Stimulated activated CD4-positive, alpha-beta T cell treated with anti-CD3 and anti-CD28 coated beads, TNF-alpha, amount 100 ng/mL, for 24 hours (primary cell): Measurements from ENCODE around the gene PLCH2.

ENCODE experiments used
- DNase-seq, 3 experiments: peaks; one replicate each; pipeline ENCODE4 v3.0.0-alpha.2; 2020; ENCODE audit warnings: low read depth in 3 of 3

PLCH2 gene

DNA sequence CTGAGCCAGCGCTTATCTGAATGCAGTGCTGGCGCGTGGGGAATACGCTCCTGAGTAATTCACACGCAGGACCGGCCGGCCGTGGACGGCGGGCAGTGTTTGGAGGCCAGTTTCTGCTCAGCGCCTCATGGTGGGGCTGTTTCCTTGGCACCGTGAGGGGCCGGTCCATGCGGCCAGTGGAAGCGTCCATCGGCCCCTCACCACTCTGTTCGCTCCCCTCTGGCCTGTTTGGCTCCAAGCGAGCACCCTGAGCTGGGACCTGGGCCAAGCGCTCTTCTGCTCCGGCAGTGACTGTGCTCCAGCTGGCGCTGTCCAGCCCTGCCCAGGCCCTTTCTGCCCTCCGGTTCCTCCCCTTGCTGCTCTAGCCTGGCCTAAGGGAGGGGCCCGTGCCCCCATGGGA, 16.3 kb upstream of the PLCH2 start:
- no peak for DNase-seq

DNA sequence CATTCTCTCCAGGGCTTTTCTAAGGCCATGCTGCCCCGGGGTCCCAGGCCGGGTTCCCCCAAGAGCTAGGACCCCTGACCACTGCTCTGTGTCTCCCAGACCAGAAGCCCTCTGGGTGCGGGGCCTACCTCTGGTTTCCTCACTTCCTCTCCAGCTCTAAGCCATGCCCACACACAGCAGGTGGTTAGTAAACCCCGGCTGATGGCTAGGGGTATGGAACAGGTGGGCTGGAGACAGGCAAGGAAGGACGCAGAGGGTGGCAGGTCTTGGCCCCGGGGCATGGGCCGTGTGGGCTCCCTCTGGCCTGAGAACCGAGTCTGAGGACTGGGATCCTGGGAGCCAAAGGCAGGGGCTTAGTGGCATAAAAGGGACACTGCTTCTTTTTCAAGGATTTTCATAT, 15.9 kb upstream of the PLCH2 start:
- DNase-seq, result no peak

DNA sequence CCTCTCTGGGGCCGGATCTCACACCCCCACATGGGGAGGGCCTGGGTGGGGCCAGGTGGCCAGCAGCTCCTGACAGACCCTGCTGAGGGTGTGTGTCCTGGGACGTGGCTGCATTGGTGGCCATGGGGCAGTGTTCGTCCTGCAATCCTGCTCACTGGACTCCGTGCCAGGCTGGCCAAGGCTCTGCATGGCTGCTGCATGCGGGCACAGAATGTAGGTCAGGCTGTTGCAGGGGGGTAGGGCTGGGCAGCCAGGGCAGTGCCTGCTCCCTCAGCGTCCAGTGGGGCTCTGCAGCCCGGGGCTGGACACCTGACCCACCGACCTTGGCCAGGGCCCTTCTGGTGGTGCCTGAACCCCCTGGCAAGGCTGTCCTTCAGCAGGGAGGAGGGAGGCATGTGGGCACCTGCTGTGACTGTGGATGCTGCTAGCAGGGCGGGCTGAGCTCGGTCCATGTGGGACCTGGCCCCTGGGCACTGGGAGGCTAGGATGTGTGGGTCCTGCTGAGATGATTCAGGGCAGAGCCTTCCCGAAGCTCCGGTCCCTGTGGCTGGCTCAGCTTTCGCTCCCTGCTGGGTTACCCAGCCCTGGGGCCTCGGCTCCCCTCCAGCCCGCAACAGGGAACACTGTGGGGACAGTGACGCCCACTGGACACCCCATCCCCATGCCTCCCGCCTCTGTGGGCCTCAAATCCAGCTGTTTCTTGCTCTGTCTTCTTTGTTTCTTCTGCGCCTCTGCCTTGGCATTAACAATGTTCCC, 14.9 kb upstream of the PLCH2 start:
- no peak for DNase-seq

DNA sequence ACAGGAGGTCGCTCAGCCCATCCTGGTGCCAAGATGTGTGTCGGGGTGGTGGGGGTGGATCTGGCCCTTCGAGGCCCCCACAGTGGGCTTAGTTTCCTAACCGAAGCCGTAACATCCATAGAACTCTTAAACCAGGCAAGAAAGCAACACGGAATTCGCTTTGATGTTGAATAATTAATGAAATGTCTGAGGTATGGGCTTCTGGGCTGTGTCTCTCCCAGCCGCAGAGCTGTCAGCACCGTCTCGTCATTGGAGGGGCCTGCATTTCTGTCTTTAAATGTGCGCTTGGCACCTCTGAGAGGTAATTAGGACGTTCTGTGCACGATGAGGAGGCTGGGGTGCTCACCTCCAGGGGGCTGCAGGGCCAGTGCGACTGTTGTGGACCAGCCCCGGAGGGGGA, 13.3 kb upstream of the PLCH2 start:
- no peak for DNase-seq

DNA sequence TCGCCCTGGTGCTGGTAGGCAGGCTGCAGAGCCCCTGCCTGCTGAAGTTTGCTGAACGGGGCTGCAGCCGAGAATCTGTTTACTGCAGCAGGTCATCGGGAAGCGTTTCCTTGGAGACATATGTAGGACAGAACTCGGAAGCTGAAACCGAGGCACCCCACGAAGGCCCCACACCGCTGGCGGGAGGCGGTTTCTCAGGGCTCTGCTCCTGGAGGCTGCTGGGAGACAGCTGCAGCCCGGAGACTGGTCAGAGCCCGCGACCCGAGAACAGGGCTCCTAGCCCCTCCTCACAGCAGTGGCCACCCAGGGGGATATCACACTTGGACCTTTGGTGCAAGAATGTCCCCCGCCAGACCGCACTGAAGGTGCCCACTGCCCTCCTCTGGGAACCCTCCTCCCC, 12.7 kb upstream of the PLCH2 start:
- no peak for DNase-seq

DNA sequence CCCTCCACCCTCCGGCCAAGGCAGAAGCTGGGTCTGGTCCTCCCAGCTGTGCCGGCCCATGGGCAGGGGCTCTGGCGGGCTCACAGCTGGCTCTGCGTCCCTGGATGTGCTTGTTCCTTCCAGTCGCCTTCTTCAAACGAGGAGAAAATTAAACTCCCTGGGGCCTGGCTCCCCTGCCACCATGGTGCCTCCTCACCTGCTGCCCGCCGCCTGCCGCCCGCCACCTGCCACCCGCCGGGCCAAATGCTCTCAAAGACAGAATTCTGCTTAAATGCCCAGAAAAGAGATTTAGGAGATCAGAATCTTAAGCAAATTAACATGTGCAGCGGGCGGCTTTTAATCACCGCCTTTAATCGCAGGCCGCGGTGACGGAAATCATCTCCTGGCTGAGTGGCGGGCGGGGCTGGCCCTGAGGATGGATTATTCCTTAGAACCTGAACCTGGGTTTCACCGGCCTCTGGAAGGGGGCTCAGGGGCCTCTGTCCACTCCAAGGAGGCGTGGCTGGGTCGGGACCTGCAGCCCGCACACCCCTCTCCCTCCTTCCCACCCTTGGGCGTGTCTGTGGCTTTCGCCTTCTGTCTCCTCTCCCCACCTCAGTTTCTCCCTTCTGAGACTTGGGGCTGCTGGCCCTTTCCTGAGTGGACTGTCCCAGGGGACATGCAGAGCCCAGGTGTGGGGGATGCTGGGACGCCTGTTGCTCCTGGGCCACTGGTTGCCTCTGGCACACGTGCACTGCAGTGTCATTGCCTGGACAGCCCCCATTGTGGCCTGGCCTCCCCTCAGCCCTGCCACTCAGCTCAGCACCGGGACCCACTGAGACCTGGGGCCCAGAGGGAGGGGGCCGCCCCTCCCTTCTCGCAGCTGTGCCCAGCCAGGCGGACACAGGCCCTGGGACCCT, 10.5 kb upstream of the PLCH2 start:
- no peak for DNase-seq

DNA sequence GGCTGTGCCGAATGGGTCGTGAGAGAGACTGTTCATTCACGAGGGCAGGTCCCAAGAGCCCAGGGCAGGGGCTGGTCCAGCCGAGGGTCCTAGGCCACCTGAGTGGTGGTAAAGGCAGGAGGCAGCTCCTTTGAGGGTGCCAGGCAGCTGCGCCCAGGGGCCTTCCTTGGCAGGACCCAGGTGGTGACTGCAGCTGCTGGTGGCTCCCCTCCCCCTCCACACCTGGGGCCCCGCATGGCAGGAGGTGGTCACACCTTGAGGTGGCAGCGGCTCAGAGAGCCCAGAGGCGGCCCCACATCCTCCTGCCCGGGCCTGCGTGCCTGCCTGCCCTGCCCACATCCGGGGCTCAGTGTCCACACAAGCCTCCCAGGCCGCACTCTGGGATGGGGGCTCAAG, 9.8 kb upstream of the PLCH2 start:
- DNase-seq, result no peak

DNA sequence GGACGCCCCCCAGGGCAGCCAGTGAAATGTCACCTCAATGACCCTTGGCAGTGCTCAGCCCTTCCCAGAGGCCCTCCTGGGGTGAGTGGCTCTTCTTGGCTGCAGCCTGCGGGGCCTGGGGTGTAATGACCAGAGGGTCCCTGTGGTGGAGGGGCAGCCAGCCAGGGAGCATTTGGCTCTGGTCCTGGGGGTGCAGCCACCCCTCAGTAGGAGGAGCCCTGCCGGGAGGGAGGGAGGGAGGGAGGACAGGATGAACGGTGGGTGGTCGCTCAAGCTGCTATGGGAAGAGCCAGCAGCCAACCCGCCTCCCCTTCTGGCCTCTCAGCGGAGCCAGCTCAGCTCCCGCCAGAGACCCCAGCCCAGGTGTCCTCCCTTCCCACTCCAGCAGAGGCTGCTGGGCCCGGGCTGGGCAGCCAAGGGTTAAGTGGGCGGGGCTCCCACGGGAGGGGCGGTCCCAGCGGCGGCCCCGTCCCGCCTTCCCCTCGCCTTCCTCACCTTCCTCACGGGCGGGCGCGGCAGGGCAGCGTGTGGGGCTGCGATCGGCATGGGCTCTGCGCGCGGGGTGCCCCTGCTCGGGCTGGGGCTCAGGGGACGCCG, 9.0 kb upstream of the PLCH2 start:
- DNase-seq, result peak in 2 of 3 experiments; percentile 11 to 32

DNA sequence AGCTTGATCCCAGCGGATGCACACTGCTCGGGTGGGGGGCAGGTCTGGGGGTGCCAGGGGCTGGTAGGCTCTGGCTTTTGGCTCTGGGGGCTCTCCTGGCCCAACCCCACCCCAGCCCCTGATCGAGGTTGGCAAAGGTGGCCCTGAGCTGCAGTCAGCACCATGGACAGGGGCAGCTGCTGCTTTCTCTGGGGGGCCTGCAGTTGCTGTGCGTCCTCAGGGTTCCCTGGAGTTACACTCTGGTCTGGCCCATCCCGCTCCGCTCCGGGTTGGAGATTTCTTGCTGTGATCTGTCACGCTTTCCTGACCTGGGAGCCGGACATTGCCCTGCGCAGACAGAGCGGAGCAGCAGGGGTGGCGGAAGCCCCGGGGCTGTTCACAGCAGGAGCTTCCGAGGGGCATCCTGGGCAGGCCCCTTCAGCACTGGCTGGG, 8.0 kb upstream of the PLCH2 start:
- DNase-seq, result peak in 1 of 3 experiments; percentile 9

DNA sequence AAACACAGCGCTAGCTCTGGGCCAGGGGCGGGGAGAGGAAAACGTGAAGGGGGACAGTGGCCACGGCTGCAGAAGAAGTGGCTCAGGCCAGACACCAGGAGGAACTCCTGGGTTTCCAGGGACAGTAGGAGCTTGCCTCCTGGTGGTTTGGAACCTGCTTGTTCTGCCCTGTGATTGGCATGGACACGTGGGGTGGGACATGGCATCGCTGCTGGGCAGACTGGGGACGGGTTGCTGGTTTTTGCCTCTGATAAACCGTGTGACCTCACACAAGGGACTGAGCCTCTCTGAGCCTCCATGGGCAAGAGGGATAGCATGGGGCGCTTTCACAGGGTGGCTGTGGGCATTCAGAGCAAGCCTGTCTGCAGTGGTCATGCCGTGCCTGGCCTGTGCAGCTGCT, 7.5 kb upstream of the PLCH2 start:
- DNase-seq, result no peak

DNA sequence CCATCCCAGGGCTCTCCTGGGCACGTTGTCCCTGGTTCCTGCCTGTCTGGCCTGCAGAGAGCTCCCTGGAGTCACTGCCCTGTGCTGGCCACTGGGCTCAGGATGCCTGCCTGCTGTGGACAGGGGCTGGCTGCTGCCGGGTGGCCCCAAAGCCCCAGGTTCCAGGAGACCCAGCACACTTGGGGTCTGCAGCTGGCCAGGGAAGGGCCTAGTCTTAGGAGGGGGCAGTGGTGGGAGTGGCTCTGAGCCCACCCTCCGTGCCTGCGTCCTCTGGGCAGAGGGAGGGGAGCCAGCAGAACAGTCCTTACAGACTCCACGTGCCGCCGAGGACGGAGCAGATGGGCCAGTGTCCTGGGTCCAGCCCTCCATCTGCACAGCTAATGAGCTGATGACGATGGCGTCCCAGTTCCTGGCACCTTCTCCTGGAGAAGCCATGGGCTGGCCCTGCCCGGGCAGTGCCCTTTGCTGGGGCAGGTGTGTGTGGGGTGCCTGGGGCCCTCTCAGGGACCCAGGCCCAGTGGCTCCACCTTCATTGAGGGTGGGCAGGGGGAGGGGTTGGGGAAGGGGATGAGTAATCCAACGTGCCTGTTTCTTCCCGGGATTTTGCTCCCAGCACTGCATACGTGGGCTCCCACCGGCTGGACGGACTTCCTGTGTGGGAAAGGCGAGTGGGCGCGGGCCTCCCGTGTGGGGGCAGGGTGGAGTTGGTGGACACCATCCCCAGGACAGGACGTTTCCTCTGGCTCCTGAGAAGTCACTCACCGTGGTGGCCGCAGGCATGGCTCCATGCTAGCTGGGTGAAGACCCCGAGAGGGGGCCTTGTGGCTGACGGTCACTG, 6.8 kb upstream of the PLCH2 start:
- no peak for DNase-seq

DNA sequence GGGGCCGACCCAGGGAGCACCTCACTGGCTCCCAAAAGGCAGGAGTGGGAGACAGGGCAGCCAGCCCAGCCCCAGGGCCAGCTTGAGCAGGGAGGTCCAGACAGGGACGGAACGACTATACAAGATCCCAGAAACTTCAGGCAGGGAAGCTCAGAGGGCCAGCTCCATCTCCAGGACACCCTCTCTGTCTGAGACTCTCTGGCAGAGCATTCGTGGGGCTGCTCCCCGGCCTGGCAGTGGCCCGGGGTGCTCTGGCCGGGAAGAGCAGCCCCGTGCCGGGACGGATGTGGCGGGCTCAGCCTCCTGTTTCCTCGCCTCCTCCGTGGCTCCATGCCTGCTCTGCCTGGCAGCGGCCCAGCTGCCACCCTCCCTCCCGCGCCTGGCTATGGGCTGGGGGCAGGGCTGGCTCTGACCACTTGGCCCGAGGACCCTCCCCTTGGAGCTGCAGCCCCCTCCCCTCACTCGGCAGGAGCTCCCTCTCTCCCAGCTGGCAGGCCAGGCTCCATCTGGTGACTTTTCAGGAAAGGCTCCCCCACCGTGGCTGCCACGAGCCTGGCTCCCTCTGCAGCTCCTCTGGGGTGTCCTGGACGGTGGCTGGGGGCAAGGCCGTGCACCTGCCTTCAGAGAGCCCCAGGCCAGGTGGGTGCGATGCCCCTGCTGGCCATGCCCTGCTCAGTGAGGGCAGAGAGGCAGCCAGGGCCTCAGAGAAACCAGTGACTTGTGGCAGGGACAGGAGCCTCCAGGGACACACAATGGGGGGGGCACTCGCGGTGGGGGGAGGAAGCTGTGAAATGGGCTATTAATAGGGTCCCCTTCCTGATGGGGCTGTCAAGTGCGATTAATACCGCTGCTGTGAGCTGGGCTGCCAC, 5.6 kb upstream of the PLCH2 start:
- DNase-seq, result no peak

DNA sequence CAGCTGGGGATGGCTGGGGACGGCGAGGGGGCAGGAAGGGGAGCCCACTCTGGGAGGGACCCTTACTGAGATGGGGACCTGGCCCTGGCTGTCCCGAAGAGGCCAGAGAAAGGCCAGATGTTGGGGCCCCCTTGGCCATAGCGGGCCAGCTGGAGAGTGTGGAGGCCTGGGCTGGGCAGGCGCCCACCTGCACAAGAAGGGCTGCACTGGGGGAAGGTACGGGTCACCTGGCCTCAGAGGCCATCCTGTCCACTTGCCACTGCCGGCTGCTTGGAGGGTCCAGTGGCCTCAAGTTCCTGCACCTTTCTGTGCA, 5.0 kb upstream of the PLCH2 start:
- DNase-seq, result no peak

DNA sequence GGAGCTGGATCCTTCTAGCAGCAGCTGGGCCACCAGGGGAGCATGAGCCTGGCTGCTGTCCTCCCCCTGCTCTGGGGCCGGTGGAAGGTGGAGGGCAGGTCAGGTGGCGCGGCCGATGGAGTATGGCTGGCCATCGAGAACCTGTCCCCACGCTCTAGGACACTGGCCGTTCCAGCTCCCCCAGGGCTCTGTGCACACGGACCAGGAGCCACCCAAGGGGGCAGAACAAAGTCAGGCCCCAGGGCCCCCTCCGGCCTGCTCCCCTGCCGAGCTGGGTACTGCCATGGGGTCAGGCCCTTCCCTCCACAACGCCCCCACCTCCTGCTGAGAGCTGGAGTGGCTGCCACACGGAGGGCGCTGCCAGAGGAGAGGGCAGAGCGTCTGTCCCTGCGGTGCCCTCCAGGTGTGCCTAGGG, 4.5 kb upstream of the PLCH2 start:
- DNase-seq, result no peak

DNA sequence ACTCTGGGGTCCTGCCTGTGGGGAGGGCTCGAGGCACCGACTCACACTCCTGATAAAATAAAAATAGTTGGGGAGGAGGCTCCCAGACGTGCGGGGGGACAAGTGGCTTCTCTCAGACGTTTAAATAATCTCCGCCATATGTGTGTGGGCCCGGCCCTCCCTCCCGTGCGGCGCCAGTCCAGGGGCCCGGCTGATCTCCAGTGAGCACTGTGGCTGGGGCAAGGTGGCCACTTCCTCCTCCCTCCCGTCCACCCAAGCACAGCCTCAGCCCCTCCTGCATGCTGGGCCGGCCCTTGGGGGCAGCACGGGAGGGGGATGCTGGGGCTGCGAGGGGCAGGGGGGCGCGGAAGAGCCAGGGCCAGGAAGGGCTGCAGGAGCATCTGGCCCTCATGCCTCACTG, 4.0 kb upstream of the PLCH2 start:
- no peak for DNase-seq

DNA sequence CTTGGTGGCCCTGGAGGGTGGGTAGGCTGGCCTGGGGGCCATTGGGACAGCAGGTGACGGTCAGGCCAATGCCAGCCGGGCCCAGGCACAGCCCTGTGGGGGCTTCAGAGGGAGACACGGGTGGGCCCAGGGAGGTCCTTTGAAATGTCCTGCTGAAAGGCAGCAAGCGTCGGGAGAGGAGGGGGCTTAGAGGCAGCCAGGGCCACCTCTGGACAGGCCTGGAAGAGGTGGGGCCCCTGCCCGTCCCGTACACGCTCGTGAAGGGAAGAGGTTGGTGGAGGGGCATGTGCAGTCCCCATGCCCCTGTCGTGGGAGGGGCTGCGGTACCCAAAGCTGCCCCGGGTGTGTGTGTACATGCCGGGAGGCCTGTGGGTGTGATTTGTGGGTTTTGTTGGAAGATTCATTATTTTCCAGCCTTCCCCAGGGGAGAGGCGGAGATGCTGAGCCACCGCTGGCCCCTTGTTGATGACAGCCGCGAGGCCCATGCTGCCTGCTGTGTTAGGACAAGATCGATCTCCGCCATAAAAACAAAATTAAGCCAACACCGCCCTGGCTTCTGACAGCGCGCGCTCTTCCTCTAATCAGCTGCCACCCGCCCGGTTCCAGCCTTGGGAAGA, 3.4 kb upstream of the PLCH2 start:
- DNase-seq, result no peak

DNA sequence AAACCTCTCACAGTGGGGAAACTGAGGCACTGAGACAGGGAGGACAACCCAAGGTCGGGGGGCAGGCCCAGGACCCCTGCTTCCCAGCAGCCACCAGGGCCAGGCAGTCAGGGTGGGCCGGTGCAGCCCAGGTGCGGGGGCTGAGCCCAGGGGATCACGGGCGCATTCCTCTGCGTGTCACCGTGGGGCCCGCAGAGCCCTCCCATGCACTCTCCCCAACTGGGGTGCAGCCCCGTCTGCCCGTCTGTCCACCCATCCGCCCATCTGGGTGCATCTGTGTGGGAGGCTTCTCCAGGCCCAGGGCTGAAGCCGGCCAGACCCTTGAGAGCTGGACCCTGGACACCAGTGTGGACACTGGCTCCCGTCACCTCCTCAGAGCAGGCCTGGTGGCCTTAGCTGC, 2.9 kb upstream of the PLCH2 start:
- DNase-seq, result no peak

DNA sequence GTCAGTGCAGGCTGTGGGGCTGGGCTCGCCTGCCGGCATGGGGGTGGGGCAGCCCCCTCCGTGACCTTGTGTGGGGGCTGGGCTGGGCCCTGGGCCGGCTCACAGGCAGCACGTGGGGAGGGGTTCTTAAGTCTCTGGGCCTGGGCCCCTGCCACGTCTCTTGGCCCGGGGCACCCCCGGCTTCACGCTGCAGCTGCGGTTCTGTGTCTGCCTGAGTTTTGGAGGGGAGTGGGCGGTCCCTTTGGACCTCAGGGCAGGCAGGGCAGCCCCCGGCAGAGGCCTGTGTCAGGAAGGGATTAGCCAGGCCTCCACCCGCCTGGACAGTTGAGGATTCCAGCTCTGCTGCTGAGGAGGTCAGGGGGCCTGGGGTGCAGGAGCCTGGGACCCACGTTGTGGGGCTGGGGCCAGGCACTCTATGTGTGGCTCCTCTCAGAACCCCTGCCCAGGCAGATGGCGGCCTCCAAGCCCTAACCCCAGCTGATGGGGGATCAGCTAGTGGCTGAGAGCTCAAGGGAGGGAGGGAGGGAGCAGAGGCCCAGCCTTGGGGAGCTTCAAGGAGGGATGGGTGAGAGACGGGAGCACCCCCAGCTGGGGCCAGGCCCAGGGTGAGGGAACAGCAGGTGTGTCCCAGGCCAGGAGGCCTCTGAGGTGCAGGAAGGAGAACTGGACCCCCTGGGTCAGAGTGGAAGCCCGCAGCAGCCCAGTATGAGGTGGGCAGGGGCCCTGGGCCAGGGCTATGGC, 1.8 kb upstream of the PLCH2 start:
- DNase-seq, result no peak

DNA sequence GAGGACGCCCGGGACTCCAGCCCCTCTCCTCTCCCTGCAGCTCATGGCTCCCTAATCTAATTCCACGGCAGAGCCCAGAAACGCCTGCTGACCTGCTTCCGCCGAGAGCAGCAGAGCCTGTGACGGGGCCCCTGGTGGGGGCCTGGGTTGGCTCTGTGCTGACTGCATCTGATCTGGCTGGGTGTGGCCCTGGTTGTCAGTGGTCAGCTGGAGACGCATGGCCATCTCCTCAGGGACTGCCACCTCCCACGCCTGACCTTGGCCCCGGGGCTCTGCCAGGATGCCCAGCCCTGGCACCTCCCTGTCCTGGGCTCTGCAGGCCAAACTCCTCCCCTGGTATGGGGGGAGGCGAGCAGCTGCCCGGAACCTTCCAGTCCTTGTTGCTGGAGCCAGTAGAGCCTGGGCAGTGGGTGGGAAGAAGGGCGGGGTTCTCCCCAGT, 1.1 kb upstream of the PLCH2 start:
- no peak for DNase-seq

DNA sequence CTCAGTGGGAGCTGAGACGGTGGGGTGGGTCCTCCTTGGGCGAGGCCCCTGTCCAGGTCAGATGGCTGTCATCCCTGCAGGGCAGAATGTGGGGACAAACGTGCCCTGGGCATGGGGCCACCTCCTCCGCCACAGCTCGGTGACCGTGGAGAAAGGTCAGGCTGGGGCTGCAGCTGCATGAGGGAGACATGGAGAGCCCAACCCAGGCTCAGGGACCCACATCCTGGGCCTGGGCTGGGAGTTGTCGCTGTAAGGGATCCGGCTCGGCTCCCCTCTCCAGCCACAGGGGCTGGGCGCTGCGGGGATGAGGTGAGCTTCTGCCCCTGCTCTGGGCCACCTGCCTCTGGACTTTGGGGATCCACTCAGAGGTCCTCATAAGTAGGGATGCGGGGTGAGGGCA, 518 bp upstream of the PLCH2 start:
- no peak for DNase-seq
